Glutamatergic neuron (in vitro differentiated cells): Measurements from ENCODE around the gene CFAP73. TPM values are rescaled to one million over a fixed set of nuclear protein-coding genes. Genes with fewer than 3 reads are reported as not detected.

Experiments used
- DNase-seq: peaks from one replicate; pipeline ENCODE4 v3.0.0; 2022
- H3K27ac Mint-ChIP-seq: one replicate; pipeline ENCODE4 v1.8.0; 2020; ENCODE audit warnings: mild to moderate bottlenecking, mixed read lengths, inconsistent platforms; ENCODE audit not compliant: unreplicated experiment
- H3K27me3 Mint-ChIP-seq: one replicate; pipeline ENCODE4 v1.8.0; 2020; ENCODE audit warnings: mild to moderate bottlenecking, moderate library complexity, mixed read lengths, inconsistent platforms; ENCODE audit not compliant: unreplicated experiment
- H3K36me3 Mint-ChIP-seq: one replicate; pipeline ENCODE4 v1.8.0; 2020; ENCODE audit warnings: mild to moderate bottlenecking, mixed read lengths, inconsistent platforms; ENCODE audit not compliant: unreplicated experiment
- H3K4me1 Mint-ChIP-seq: one replicate; pipeline ENCODE4 v1.8.0; 2020; ENCODE audit warnings: mild to moderate bottlenecking, low read depth, mixed read lengths, inconsistent platforms; ENCODE audit not compliant: unreplicated experiment
- H3K4me3 Mint-ChIP-seq: one replicate; pipeline ENCODE4 v1.8.0; 2020; ENCODE audit warnings: mild to moderate bottlenecking, mixed read lengths, inconsistent platforms; ENCODE audit not compliant: unreplicated experiment
- H3K9me3 Mint-ChIP-seq: one replicate; pipeline ENCODE4 v1.8.0; 2020; ENCODE audit warnings: mild to moderate bottlenecking, moderate library complexity, mixed read lengths, inconsistent platforms; ENCODE audit not compliant: unreplicated experiment
- total RNA-seq: library from RNA; stranded (reverse); fragmentation: NEBNext Ultra II Directional; extraction: Animal tissue kit (Norgen Biotek cat#: 25700); gene quantifications from one replicate; pipeline ENCODE4 v1.2.1, GENCODE V29; 2021; ENCODE audit not compliant: unreplicated experiment
- TF ChIP-seq, protein P1 (sequence below): fragments of 200-600 bp; sonication (generic); IDR thresholded peaks from one replicate; pipeline ENCODE4 v1.5.0; 2021; ENCODE audit not compliant: partially characterized antibody, unreplicated experiment

Gene CFAP73
- total RNA-seq, 1 donor from 2014 or later = not detected

DNA sequence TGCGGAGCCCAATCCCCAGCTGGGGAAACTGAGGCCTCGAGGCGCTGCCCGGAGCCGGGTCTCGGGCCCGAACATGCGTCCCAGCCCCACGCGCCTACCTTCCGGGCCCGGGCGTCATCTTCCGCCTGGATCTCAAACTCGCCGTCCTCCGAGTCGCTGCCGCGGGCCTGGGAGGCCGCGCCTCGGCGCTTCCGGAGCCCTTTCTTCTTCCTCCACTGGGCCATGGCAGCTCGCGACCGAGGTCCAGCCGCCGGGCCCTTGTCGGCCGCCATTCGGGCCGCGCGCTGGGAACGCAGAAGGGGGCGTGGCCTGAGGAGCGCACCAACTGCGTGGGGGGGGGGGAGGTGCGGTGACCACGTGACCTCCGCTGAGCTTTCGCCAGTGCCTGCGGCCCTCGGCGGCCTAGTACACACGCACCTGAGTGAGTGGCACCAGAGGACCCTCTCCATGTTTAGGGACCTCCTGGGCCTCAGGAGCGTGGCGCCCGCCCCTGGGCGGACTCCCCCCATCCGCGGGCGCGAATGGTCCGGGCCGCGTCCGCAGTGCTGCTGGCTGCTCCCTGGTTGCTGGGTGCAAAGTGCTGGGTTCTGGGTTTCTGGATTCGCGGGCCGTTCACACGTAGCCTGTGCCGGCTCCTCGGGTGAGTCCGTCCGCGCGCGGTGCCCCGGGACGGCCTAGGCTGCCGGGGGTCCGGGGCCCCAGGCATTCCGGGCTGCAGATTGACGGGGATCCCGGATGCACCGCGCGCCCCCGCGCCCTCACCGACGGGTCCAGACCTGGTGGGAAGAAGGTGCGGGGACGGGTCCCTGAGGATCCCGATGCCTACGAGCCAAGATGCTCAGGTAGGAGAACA is 35.9 kb downstream of the CFAP73 start, which contains the start of the genes DDX54 and RITA1:
DDX54 (minus strand) TSS at position 299 of the 853 bp plus-strand sequence; CDS start at position 272, 27 bp downstream.
RITA1 (plus strand) TSS at position 542 of the 853 bp plus-strand sequence. CDS start 1,026 bp downstream, outside the sequence.
- Mint-ChIP-seq H3K36me3 (no peaks in the 10 kb centered on the region), H3K4me3 (peak within 1 kb of the TSS; percentile 74), H3K27ac (peak within 1 kb of the TSS; percentile 52), H3K27me3 (peaks cover 1% of the 10 kb centered on the region), H3K9me3 (peaks cover 2% of the 10 kb centered on the region), H3K4me1 (peaks cover 5% of the 10 kb centered on the region)
- DNase-seq = peak; percentile 83
- TF ChIP-seq, protein P1, sequence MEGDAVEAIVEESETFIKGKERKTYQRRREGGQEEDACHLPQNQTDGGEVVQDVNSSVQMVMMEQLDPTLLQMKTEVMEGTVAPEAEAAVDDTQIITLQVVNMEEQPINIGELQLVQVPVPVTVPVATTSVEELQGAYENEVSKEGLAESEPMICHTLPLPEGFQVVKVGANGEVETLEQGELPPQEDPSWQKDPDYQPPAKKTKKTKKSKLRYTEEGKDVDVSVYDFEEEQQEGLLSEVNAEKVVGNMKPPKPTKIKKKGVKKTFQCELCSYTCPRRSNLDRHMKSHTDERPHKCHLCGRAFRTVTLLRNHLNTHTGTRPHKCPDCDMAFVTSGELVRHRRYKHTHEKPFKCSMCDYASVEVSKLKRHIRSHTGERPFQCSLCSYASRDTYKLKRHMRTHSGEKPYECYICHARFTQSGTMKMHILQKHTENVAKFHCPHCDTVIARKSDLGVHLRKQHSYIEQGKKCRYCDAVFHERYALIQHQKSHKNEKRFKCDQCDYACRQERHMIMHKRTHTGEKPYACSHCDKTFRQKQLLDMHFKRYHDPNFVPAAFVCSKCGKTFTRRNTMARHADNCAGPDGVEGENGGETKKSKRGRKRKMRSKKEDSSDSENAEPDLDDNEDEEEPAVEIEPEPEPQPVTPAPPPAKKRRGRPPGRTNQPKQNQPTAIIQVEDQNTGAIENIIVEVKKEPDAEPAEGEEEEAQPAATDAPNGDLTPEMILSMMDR = no peak

GRCh38 chr12:113186033-113186365 is 36.5 kb downstream of the CFAP73 start:
- H3K36me3 Mint-ChIP-seq = no peaks in the 10 kb centered on the region
- H3K27me3 Mint-ChIP-seq = no peaks in the 10 kb centered on the region
- H3K27ac Mint-ChIP-seq = peak overlapping the region; percentile 34
- peak overlapping the region; percentile 70 for H3K4me3 Mint-ChIP-seq
- TF ChIP-seq, protein P1 = no peak
- H3K9me3 Mint-ChIP-seq = peaks cover 2% of the 10 kb centered on the region
- DNase-seq = no peak
- H3K4me1 Mint-ChIP-seq = peaks cover 8% of the 10 kb centered on the region

GRCh38 chr12:113186666-113187325 is 37.3 kb downstream of the CFAP73 start:
- H3K27me3 Mint-ChIP-seq = no peaks in the 10 kb centered on the region
- no peaks in the 10 kb centered on the region for H3K36me3 Mint-ChIP-seq
- H3K27ac Mint-ChIP-seq = peak overlapping the region; percentile 34
- DNase-seq = no peak
- peaks cover 2% of the 10 kb centered on the region for H3K9me3 Mint-ChIP-seq
- TF ChIP-seq, protein P1 = no peak
- peak overlapping the region; percentile 70 for H3K4me3 Mint-ChIP-seq
- H3K4me1 Mint-ChIP-seq = peaks cover 8% of the 10 kb centered on the region

DNA sequence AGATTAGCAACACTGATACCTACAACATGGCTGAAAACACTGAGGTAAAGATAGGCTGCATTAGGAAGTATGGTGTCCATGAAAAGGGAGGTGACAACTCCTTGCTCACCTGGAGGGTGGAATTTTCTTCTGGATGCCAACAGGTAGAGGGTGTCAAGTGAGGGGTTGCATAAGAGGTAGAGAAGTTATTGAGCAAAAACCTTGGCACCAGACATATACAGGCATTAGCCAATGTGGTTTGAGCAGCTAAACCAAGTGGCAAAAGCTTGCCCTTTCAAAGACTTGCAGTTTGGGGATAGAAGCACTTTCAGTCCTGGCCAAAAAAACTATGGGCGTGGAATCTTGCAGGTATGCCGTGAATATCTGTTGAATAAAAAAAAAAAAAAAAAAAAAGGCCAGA is 39.8 kb downstream of the CFAP73 start:
- DNase-seq = no peak
- Mint-ChIP-seq H3K4me1 (peaks cover 8% of the 10 kb centered on the region), H3K9me3 (peaks cover 2% of the 10 kb centered on the region), H3K4me3 (no peak overlapping the region), H3K36me3 (no peaks in the 10 kb centered on the region), H3K27me3 (no peaks in the 10 kb centered on the region), H3K27ac (no peak overlapping the region)
- TF ChIP-seq, protein P1 = no peak
